HEK293 (cell line): Measurements from ENCODE around the gene MED14.

Experiments used
- CTCF ChIA-PET: fragments of 350-600 bp; formaldehyde crosslinking; extraction: SDS; loops from one replicate; lab custom pipeline; 2021; ENCODE audit warnings: antibody characterized with exemption; lab: Yijun Ruan, JAX
- POLR2A ChIA-PET: fragments of 300-600 bp; formaldehyde crosslinking; extraction: SDS; loops from one replicate; lab custom pipeline; 2020; ENCODE audit warnings: antibody characterized with exemption, inconsistent platforms; lab: Yijun Ruan, JAX
- H3K27ac ChIP-seq: fragments of 200-500 bp; sonication (Bioruptor generic); 2 replicates; pipeline ENCODE4 v1.5.1; 2014; ENCODE audit warnings: low read depth, low read length, control low read depth, inconsistent platforms; ENCODE audit errors: extremely low read depth
- H3K36me3 ChIP-seq, 2 experiments: fragments of 200-500 bp in 1 of 2; sonication (Bioruptor generic) in 1 of 2; 1 replicate in 1 of 2; 2 replicates in 1 of 2; pipeline ENCODE4 v1.5.1; 2014 to 2017; ENCODE audit warnings: inconsistent platforms in 2 of 2, low read length in 2 of 2; ENCODE audit not compliant: control insufficient read depth in 2 of 2, insufficient read depth in 1 of 2
- H3K4me1 ChIP-seq: fragments of 200-500 bp; sonication (Bioruptor generic); 2 replicates; pipeline ENCODE4 v1.5.1; 2014; ENCODE audit warnings: mild to moderate bottlenecking, low read length, inconsistent platforms; ENCODE audit not compliant: control insufficient read depth, insufficient read depth
- H3K4me3 ChIP-seq: 2 replicates; pipeline ENCODE4 v1.5.1; 2011; ENCODE audit warnings: low read depth, mild to moderate bottlenecking, control low read depth, low read length, moderate library complexity
- H3K9me3 ChIP-seq: fragments of 200-500 bp; sonication (Bioruptor generic); 2 replicates; pipeline ENCODE4 v1.5.1; 2014; ENCODE audit warnings: low read depth, low read length, inconsistent platforms; ENCODE audit not compliant: control insufficient read depth, insufficient read depth
- KLF1 ChIP-seq: fragments of 450-650 bp; formaldehyde crosslinking; IDR thresholded peaks from 2 replicates; pipeline ENCODE4 v1.5.1; 2016; ENCODE audit warnings: missing biosample characterization, missing genetic modification characterization
- MZF1 ChIP-seq: fragments of 450-650 bp; formaldehyde crosslinking; IDR thresholded peaks from 2 replicates; pipeline ENCODE4 v1.5.1; 2017; ENCODE audit warnings: missing biosample characterization, missing genetic modification characterization, borderline replicate concordance
- SETDB1 ChIP-seq: IDR thresholded peaks from one replicate; pipeline ENCODE4 v1.6.1; 2017; ENCODE audit warnings: mild to moderate bottlenecking, low read length, moderate library complexity, mixed read lengths; ENCODE audit not compliant: insufficient read length
- WT1 ChIP-seq: fragments of 450-650 bp; formaldehyde crosslinking; IDR thresholded peaks from 2 replicates; pipeline ENCODE4 v1.5.1; 2016; ENCODE audit warnings: missing biosample characterization, missing genetic modification characterization
- ZBTB10 ChIP-seq: fragments of 450-650 bp; formaldehyde crosslinking; IDR thresholded peaks from 2 replicates; pipeline ENCODE4 v1.5.1; 2016; ENCODE audit warnings: missing biosample characterization, missing genetic modification characterization
- ZFHX2 ChIP-seq: fragments of 450-650 bp; formaldehyde crosslinking; conservative IDR thresholded peaks from 2 replicates; pipeline ENCODE4 v1.5.1; 2016; ENCODE audit warnings: missing biosample characterization, missing genetic modification characterization
- ZNF114 ChIP-seq: fragments of 450-650 bp; formaldehyde crosslinking; IDR thresholded peaks from 2 replicates; pipeline ENCODE4 v1.5.0; 2017; ENCODE audit warnings: missing biosample characterization, missing genetic modification characterization
- ZNF132 ChIP-seq: fragments of 450-650 bp; formaldehyde crosslinking; IDR thresholded peaks from 2 replicates; pipeline ENCODE4 v1.5.1; 2017; ENCODE audit warnings: missing biosample characterization, missing genetic modification characterization, borderline replicate concordance
- ZNF2 ChIP-seq: fragments of 450-650 bp; formaldehyde crosslinking; IDR thresholded peaks from 2 replicates; pipeline ENCODE4 v1.5.1; 2016; ENCODE audit warnings: missing biosample characterization, missing genetic modification characterization
- ZNF324 ChIP-seq: fragments of 450-650 bp; formaldehyde crosslinking; IDR thresholded peaks from 2 replicates; pipeline ENCODE4 v1.5.1; 2016; ENCODE audit warnings: missing biosample characterization, missing genetic modification characterization
- ZNF335 ChIP-seq: fragments of 450-650 bp; formaldehyde crosslinking; conservative IDR thresholded peaks from 2 replicates; pipeline ENCODE4 v1.5.1; 2016; ENCODE audit warnings: missing biosample characterization, missing genetic modification characterization
- ZNF394 ChIP-seq: fragments of 450-650 bp; formaldehyde crosslinking; IDR thresholded peaks from 2 replicates; pipeline ENCODE4 v1.5.1; 2016; ENCODE audit warnings: missing biosample characterization, missing genetic modification characterization, mild to moderate bottlenecking, moderate library complexity, borderline replicate concordance
- ZNF404 ChIP-seq: fragments of 450-650 bp; formaldehyde crosslinking; IDR thresholded peaks from 2 replicates; pipeline ENCODE4 v1.5.1; 2017; ENCODE audit warnings: missing biosample characterization, missing genetic modification characterization
- ZNF423 ChIP-seq: fragments of 450-650 bp; formaldehyde crosslinking; IDR thresholded peaks from 2 replicates; pipeline ENCODE4 v1.5.1; 2016; ENCODE audit warnings: missing biosample characterization, missing genetic modification characterization
- ZNF518A ChIP-seq: fragments of 450-650 bp; formaldehyde crosslinking; conservative IDR thresholded peaks from 2 replicates; pipeline ENCODE4 v1.5.1; 2016; ENCODE audit warnings: low read depth, missing biosample characterization, missing genetic modification characterization
- ZNF530 ChIP-seq: fragments of 450-650 bp; formaldehyde crosslinking; IDR thresholded peaks from 2 replicates; pipeline ENCODE4 v1.5.1; 2016; ENCODE audit warnings: low read depth, missing biosample characterization, missing genetic modification characterization
- ZNF600 ChIP-seq: fragments of 450-650 bp; formaldehyde crosslinking; IDR thresholded peaks from 2 replicates; pipeline ENCODE4 v1.5.1; 2016; ENCODE audit warnings: missing biosample characterization, missing genetic modification characterization
- ZNF610 ChIP-seq: fragments of 450-650 bp; formaldehyde crosslinking; IDR thresholded peaks from 2 replicates; pipeline ENCODE4 v1.5.1; 2016; ENCODE audit warnings: missing biosample characterization, missing genetic modification characterization, borderline replicate concordance
- ZNF658 ChIP-seq: fragments of 450-650 bp; formaldehyde crosslinking; IDR thresholded peaks from 2 replicates; pipeline ENCODE4; 2016; ENCODE audit warnings: missing biosample characterization, missing genetic modification characterization
- ZNF76 ChIP-seq: fragments of 450-650 bp; formaldehyde crosslinking; IDR thresholded peaks from 2 replicates; pipeline ENCODE4; 2016; ENCODE audit warnings: low read depth, missing biosample characterization, missing genetic modification characterization, borderline replicate concordance
- ZNF837 ChIP-seq: fragments of 450-650 bp; formaldehyde crosslinking; IDR thresholded peaks from 2 replicates; pipeline ENCODE4 v1.5.1; 2016; ENCODE audit warnings: missing biosample characterization, missing genetic modification characterization
- ZSCAN16 ChIP-seq: fragments of 450-650 bp; formaldehyde crosslinking; IDR thresholded peaks from 2 replicates; pipeline ENCODE4 v1.5.1; 2016; ENCODE audit warnings: missing biosample characterization, missing genetic modification characterization
- TF ChIP-seq, protein P1 (sequence below): fragments of 450-650 bp; formaldehyde crosslinking; IDR thresholded peaks from 2 replicates; pipeline ENCODE4 v1.5.1; 2016; ENCODE audit warnings: missing biosample characterization, missing genetic modification characterization

MED14 gene

DNA sequence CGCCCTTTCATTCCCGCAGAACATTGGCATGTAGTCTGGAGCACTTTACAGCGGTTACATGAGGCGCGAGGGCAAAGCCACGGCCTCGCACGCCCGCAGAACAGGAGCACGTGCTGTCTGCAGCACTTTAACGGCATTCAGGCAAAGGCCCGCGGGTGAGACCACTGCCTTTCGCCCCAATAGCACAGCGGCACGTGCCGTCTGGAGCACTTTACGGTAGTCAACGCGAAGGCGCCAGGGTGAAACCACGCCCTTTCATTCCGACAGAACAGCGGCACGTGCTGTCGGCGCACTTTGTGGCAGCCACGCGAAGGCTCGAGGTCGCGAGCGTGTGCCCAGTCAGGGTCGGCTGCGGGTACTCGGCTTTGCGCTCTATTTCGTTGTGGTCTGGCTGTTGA is 112.2 kb downstream of the MED14 start, which contains the start of gene MPC1L:
TSS of gene MPC1L (plus strand) at position 290 of the 398 bp plus-strand sequence. CDS start 138 bp downstream, outside the sequence.
- TF ChIP-seq ZNF324 (tag by site-specific recombination): no peak
- no peak for TF ChIP-seq ZBTB10 (tag by site-specific recombination)
- TF ChIP-seq ZNF76 (tag by site-specific recombination): no peak
- no peak for TF ChIP-seq ZFHX2 (tag by site-specific recombination)
- no peak for TF ChIP-seq ZNF658 (tag by site-specific recombination)
- no peak for TF ChIP-seq ZNF423 (tag by site-specific recombination)
- no peak for TF ChIP-seq ZNF837
- no peak for TF ChIP-seq ZNF394 (tag by site-specific recombination)
- no peak for TF ChIP-seq KLF1
- TF ChIP-seq ZSCAN16 (tag by site-specific recombination): no peak
- Histone ChIP-seq H3K36me3 (peaks cover 0 to 14% of the 10 kb centered on the region in 2 experiments; a peak in 2 of 3 replicates), H3K9me3 (no peaks in the 10 kb centered on the region), H3K4me3 (no peak within 1 kb of the TSS), H3K27ac (no peak within 1 kb of the TSS), H3K4me1 (no peaks in the 10 kb centered on the region)
- ChIA-PET POLR2A (no interaction called here), CTCF (no interaction called here)

- Histone ChIP-seq H3K9me3 (no peaks in the 10 kb centered on the region), H3K36me3 (peaks cover 0 to 8% of the 10 kb centered on the region in 2 experiments; a peak in 2 of 3 replicates), H3K4me1 (no peaks in the 10 kb centered on the region), H3K27ac (no peak overlapping the region), H3K4me3 (no peak overlapping the region)
- CTCF ChIA-PET: interaction anchor here (0.7 kb wide), 1 partner anchor 170 kb away, joined by 4 read pairs; no protein-coding TSS in a partner anchor
- TF ChIP-seq WT1: no peak
- no peak for TF ChIP-seq ZNF2 (tag by site-specific recombination)
- TF ChIP-seq ZNF404 (tag by site-specific recombination): no peak
- no peak for TF ChIP-seq SETDB1
- TF ChIP-seq ZNF518A (tag by site-specific recombination): no peak
- TF ChIP-seq ZNF530 (tag by site-specific recombination): no peak
- TF ChIP-seq ZNF324 (tag by site-specific recombination): no peak
- no peak for TF ChIP-seq ZNF335
- TF ChIP-seq ZNF132 (tag by site-specific recombination): no peak
- no peak for TF ChIP-seq ZNF610 (tag by site-specific recombination)
- TF ChIP-seq MZF1 (tag by site-specific recombination): no peak
- TF ChIP-seq ZNF600 (tag by site-specific recombination): no peak
- TF ChIP-seq ZNF114: no peak
- TF ChIP-seq, protein P1, sequence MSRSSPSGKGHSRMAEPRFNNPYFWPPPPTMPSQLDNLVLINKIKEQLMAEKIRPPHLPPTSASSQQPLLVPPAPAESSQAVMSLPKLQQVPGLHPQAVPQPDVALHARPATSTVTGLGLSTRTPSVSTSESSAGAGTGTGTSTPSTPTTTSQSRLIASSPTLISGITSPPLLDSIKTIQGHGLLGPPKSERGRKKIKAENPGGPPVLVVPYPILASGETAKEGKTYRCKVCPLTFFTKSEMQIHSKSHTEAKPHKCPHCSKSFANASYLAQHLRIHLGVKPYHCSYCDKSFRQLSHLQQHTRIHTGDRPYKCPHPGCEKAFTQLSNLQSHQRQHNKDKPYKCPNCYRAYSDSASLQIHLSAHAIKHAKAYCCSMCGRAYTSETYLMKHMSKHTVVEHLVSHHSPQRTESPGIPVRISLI (tag by site-specific recombination): no peak
- POLR2A ChIA-PET: no interaction called here
Measured at GRCh38 chrX:40622479-40623138, 112.7 kb downstream of the MED14 start.
